Naive thymus-derived CD4-positive, alpha-beta T cell (primary cell): Measurements from ENCODE around the gene LDB2. TPM values are rescaled to one million over a fixed set of nuclear protein-coding genes. Genes with fewer than 3 reads are reported as not detected.

Source experiments
- ATAC-seq: fragments of 150-1000 bp; cut with Tn5 transposase; 2 replicates; pipeline ENCODE4 v1.10.0; 2021; ENCODE audit warnings: mild to moderate bottlenecking, moderate library complexity
- CTCF ChIA-PET: fragments of 350-600 bp; sonication (Branson Sonifier 250); formaldehyde crosslinking; loops from one replicate; lab custom pipeline; 2021; ENCODE audit warnings: antibody characterized with exemption; lab: Charles Lee
- POLR2A ChIA-PET: fragments of 350-600 bp; sonication (Branson Sonifier 250); formaldehyde crosslinking; loops from one replicate; lab custom pipeline; 2021; ENCODE audit warnings: antibody characterized with exemption, inconsistent platforms; lab: Charles Lee
- DNase-seq, 9 donors: peaks; one replicate each; pipeline versions ENCODE4 v3.0.0 to v3.0.0-alpha.2; 2020 to 2022; ENCODE audit warnings: mixed read lengths in 1 of 9
- H3K27ac ChIP-seq: one replicate; pipeline ENCODE4 v1.7.0; 2013; ENCODE audit warnings: mild to moderate bottlenecking, low read depth, low read length, moderate library complexity
- H3K27me3 ChIP-seq, 2 donors: one replicate each; pipeline ENCODE4 v1.7.0; 2013; ENCODE audit warnings: low read length in 2 of 2, mild to moderate bottlenecking in 2 of 2, moderate library complexity in 2 of 2; ENCODE audit not compliant: control insufficient read depth in 2 of 2, insufficient read depth in 2 of 2
- H3K36me3 ChIP-seq, 3 experiments: 1 replicate in 2 of 3; 2 replicates in 1 of 3; pipeline ENCODE4 v1.7.0; 2013; ENCODE audit warnings: low read length in 3 of 3, mild to moderate bottlenecking in 3 of 3, moderate library complexity in 1 of 3; ENCODE audit not compliant: insufficient read depth in 3 of 3, control insufficient read depth in 2 of 3
- H3K4me1 ChIP-seq, 2 donors: one replicate each; pipeline ENCODE4 v1.7.0; 2013; ENCODE audit warnings: low read length in 2 of 2, mild to moderate bottlenecking in 2 of 2, moderate library complexity in 1 of 2; ENCODE audit not compliant: control insufficient read depth in 2 of 2, insufficient read depth in 2 of 2
- H3K4me3 ChIP-seq: 2 replicates; pipeline ENCODE4 v1.7.0; 2013; ENCODE audit warnings: mild to moderate bottlenecking, low read length
- H3K9me3 ChIP-seq, 3 experiments: 1 replicate in 2 of 3; 2 replicates in 1 of 3; pipeline ENCODE4 v1.7.0; 2013; ENCODE audit warnings: low read length in 3 of 3; ENCODE audit not compliant: control insufficient read depth in 2 of 3
- H3K27ac Mint-ChIP-seq, 9 donors: one replicate each; pipeline ENCODE4 v1.8.0; 2020 to 2022; ENCODE audit warnings: mixed read lengths in 9 of 9, mild to moderate bottlenecking in 8 of 9, moderate library complexity in 5 of 9, inconsistent platforms in 2 of 9
- H3K27me3 Mint-ChIP-seq, 5 donors: one replicate each; pipeline ENCODE4 v1.8.0; 2021 to 2022; ENCODE audit warnings: mixed read lengths in 5 of 5, mild to moderate bottlenecking in 1 of 5
- H3K36me3 Mint-ChIP-seq, 5 donors: one replicate each; pipeline ENCODE4 v1.8.0; 2020 to 2022; ENCODE audit warnings: mixed read lengths in 5 of 5, mild to moderate bottlenecking in 3 of 5, inconsistent platforms in 1 of 5
- H3K4me1 Mint-ChIP-seq, 7 donors: one replicate each; pipeline ENCODE4 v1.8.0; 2020 to 2022; ENCODE audit warnings: mixed read lengths in 7 of 7, mild to moderate bottlenecking in 3 of 7, inconsistent platforms in 1 of 7
- H3K4me3 Mint-ChIP-seq, 10 donors: one replicate each; pipeline ENCODE4 v1.8.0; 2020 to 2022; ENCODE audit warnings: mild to moderate bottlenecking in 10 of 10, mixed read lengths in 10 of 10, moderate library complexity in 6 of 10, inconsistent platforms in 2 of 10
- H3K9me3 Mint-ChIP-seq, 11 donors: one replicate each; pipeline ENCODE4 v1.8.0; 2020 to 2022; ENCODE audit warnings: mixed read lengths in 11 of 11, mild to moderate bottlenecking in 4 of 11, inconsistent platforms in 1 of 11, moderate library complexity in 1 of 11
- intact Hi-C, 2 donors: fragments of 100-400 bp; cut with micrococcal nuclease; formaldehyde crosslinking; loops; one replicate each; pipeline ENCODE4 v1.15.1; 2023
- polyA plus RNA-seq, 2 donors: library from polyadenylated mRNA; unstranded; fragments of 300-500 nt; fragmentation: Illumina TruSeq; gene quantifications; one replicate each; pipeline ENCODE4 v1.2.3, GENCODE V29; 2021
- total RNA-seq, 6 experiments: library from RNA in 5 of 6; stranded (reverse) in 5 of 6; gene quantifications; 1 replicate in 5 of 6; 2 replicates in 1 of 6; pipeline ENCODE4 v1.2.3 and lab custom pipeline; 2021 to 2026

LDB2 gene
- total and polyA plus RNA-seq, 7 experiments from 2014 or later = 0.29 to 1.5 TPM; not detected in 5

DNA sequence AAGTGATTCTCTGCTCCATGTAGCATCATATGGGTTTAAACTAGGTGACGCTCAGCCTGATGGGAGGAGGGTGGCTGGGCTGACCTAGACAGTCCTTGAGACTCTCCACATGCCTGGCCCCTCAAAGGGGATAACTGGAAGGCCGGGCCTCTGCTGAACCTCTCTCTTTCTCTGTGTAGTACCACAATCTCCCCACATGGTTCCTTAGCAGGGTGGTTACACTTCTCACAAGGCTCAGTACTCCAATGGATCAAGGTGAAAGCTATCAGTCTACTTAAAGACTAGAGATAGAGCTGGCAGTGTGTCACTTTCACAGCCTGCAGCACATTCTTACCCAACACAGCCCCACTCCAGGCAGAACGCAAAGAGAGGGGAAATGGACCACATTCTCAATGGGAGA, 80.4 kb downstream of the LDB2 start:
- intact Hi-C loops = no loop called here
- Mint-ChIP-seq H3K27me3 (peaks cover 0 to 26% (median 8%) of the 10 kb centered on the region in 5 donors), H3K4me1 (no peaks in the 10 kb centered on the region), H3K9me3 (peaks cover 0 to 3% (median 0%) of the 10 kb centered on the region in 11 donors), H3K27ac (no peak overlapping the region), H3K36me3 (no peaks in the 10 kb centered on the region), H3K4me3 (no peak overlapping the region)
- DNase-seq (no peak), ATAC-seq (no peak)
- Histone ChIP-seq H3K27me3 (no peaks in the 10 kb centered on the region), H3K9me3 (no peaks in the 10 kb centered on the region), H3K4me1 (no peaks in the 10 kb centered on the region), H3K4me3 (no peak overlapping the region), H3K27ac (no peak overlapping the region), H3K36me3 (no peaks in the 10 kb centered on the region)
- CTCF ChIA-PET = no interaction called here
- POLR2A ChIA-PET = no interaction called here

DNA sequence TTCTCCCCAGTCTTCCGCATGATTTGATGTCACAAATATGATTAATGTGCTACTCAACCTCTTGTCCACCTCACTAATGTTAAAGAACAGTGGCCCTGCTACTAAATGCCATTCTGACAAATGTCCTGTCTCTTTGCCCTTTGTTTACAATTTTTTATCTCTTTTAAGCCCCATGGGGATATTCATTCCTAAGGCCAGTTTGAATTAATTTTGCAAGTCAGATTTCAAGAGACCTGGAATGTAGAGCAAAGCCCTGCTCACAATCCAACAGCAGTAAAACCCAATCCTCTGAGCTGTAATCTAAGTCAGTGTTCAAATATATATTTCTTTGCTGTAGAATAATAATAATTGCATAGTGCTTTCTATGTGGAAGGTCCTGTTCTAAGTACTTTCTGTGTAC, 81.2 kb downstream of the LDB2 start:
- intact Hi-C loops = no loop called here

DNA sequence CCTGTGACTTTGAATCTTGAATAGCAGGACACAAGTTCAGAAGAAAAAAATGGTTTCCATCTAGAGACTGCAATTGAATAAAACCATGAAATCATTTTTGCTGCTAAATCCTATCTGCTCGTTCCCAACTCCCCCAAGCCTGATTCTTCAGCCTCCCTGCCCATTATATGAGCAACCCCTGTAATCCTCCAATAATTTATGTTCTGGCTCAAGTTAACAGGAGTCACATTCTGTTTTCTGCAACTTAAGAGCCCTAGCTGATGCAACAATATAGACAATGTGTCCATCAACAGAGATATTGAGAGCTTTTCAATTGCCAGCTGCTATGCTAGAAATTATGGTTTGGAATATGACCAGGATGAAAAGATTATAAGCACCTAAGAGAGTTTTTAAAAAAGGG, 84.1 kb downstream of the LDB2 start:
- Mint-ChIP-seq H3K4me3 (no peak overlapping the region), H3K27me3 (peaks cover 0 to 24% (median 11%) of the 10 kb centered on the region in 5 donors), H3K27ac (no peak overlapping the region), H3K4me1 (no peaks in the 10 kb centered on the region), H3K9me3 (peaks cover 0 to 4% (median 0%) of the 10 kb centered on the region in 11 donors), H3K36me3 (no peaks in the 10 kb centered on the region)
- ChIA-PET CTCF (no interaction called here), POLR2A (no interaction called here)
- Histone ChIP-seq H3K9me3 (no peaks in the 10 kb centered on the region), H3K4me1 (no peaks in the 10 kb centered on the region), H3K27me3 (no peaks in the 10 kb centered on the region), H3K4me3 (no peak overlapping the region), H3K36me3 (no peaks in the 10 kb centered on the region), H3K27ac (no peak overlapping the region)
- intact Hi-C loops = no loop called here
- DNase-seq (no peak), ATAC-seq (no peak)

More for the DNA sequence above, 81.2 kb downstream of the LDB2 start:
- no peak overlapping the region for H3K27ac ChIP-seq
- Mint-ChIP-seq H3K4me1 (no peaks in the 10 kb centered on the region), H3K4me3 (no peak overlapping the region), H3K36me3 (no peaks in the 10 kb centered on the region), H3K27ac (no peak overlapping the region), H3K27me3 (peaks cover 0 to 21% (median 8%) of the 10 kb centered on the region in 5 donors), H3K9me3 (peaks cover 0 to 3% (median 0%) of the 10 kb centered on the region in 11 donors)
- ChIA-PET POLR2A (no interaction called here), CTCF (no interaction called here)
- no peaks in the 10 kb centered on the region for H3K9me3 ChIP-seq
- no peaks in the 10 kb centered on the region for H3K4me1 ChIP-seq
- ATAC-seq (no peak), DNase-seq (no peak)
- no peak overlapping the region for H3K4me3 ChIP-seq
- H3K27me3 ChIP-seq = no peaks in the 10 kb centered on the region
- no peaks in the 10 kb centered on the region for H3K36me3 ChIP-seq

DNA sequence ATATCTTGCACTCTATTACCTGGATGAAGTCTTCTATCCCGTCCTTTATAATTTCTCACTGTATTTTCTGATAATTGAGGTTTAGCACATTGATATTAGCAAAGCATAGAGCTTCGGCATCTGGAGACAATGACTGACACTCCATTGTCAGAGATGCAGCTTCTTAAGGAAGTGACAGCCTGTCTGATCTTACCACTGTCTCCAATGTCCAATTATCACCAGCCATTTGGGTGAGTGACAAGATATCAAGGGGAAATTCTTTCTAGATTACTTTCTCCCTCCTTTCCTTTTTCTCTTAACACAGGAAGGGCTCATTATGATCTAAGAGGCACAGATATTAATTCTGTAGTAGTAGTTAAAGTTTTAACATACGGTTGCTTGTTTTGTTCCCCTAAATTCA, 86.4 kb downstream of the LDB2 start:
- Mint-ChIP-seq H3K36me3 (no peaks in the 10 kb centered on the region), H3K9me3 (peaks cover 0 to 8% (median 0%) of the 10 kb centered on the region in 11 donors), H3K27me3 (peaks cover 0 to 21% (median 9%) of the 10 kb centered on the region in 5 donors), H3K4me3 (no peak overlapping the region), H3K4me1 (no peaks in the 10 kb centered on the region), H3K27ac (no peak overlapping the region)
- no peaks in the 10 kb centered on the region for H3K27me3 ChIP-seq
- ATAC-seq (no peak), DNase-seq (no peak)
- no peak overlapping the region for H3K4me3 ChIP-seq
- ChIA-PET POLR2A (no interaction called here), CTCF (no interaction called here)
- no peaks in the 10 kb centered on the region for H3K9me3 ChIP-seq
- H3K4me1 ChIP-seq = no peaks in the 10 kb centered on the region
- H3K36me3 ChIP-seq = no peaks in the 10 kb centered on the region
- intact Hi-C loops = no loop called here
- H3K27ac ChIP-seq = no peak overlapping the region

DNA sequence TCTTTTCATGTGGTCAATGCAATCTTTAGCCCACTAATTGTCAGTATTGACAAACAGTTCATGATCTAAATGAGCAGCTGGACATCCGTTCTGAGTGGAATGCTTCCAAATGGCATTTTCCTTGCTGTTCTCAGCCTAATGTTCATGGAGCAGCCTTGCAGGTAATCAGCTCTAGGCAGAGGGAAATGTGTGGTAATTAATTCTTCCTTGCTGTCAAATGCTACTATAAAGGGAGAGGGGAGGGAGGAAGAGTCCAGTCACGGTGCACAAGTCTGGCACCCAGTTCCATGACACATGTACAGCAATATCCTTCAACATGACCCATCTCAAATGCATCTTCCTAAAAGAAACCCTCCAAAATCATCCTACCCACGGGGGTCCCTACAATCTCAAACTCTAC, 88.5 kb downstream of the LDB2 start:
- no peak overlapping the region for H3K27ac Mint-ChIP-seq
- POLR2A ChIA-PET = no interaction called here
- H3K4me1 Mint-ChIP-seq = no peaks in the 10 kb centered on the region
- no peak overlapping the region for H3K27ac ChIP-seq
- no peaks in the 10 kb centered on the region for H3K9me3 ChIP-seq
- H3K36me3 Mint-ChIP-seq = no peaks in the 10 kb centered on the region
- no peaks in the 10 kb centered on the region for H3K4me1 ChIP-seq
- H3K4me3 ChIP-seq = no peak overlapping the region
- intact Hi-C loops = no loop called here
- H3K27me3 ChIP-seq = no peaks in the 10 kb centered on the region
- ATAC-seq (no peak), DNase-seq (no peak)
- CTCF ChIA-PET = no interaction called here
- H3K4me3 Mint-ChIP-seq = no peak overlapping the region
- no peaks in the 10 kb centered on the region for H3K36me3 ChIP-seq
- H3K9me3 Mint-ChIP-seq = peaks cover 0 to 8% (median 0%) of the 10 kb centered on the region in 11 donors
- H3K27me3 Mint-ChIP-seq = peaks cover 0 to 21% (median 6%) of the 10 kb centered on the region in 5 donors

DNA sequence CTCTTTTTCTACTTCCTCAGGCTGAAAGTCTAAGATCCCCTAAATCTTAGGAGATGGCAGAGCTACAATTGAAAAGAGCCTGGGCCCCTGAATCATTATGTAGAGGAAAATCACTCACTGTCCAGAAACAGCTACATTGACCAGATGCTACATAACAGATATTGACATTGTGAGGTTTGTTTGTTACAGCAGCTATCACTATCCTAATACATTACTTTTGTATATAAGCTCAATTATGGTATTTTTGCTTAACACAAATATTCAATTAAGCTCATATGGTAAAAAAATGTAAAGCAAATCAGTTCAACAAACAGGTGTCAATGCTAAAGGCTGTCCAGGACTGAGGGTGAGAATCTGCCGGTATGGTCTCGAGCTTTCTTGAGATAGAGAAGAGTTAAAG, 89.4 kb downstream of the LDB2 start:
- no peak overlapping the region for H3K27ac Mint-ChIP-seq

DNA sequence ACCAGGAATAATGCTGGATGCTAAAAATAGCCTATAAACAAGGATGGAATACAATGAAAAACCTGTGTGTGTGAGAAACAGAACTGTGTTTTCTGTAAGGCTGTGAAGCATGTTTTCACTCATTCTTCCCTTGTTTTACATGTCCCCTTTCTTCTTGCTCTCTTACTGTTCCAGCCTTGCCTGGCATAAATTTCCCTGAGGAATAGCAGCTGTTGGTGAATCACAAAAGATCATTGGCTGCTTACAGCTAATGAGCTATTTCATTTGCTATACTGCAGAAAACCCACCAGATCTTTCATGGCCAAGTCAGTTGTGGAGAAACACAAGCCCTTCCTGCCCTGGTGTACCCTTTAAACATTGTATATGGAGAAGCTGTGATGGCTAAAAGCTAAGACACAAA, 91.1 kb downstream of the LDB2 start:
- H3K27ac ChIP-seq = no peak overlapping the region
- peaks cover 0 to 8% (median 0%) of the 10 kb centered on the region in 11 donors for H3K9me3 Mint-ChIP-seq
- H3K27me3 ChIP-seq = no peaks in the 10 kb centered on the region
- peaks cover 0 to 17% (median 6%) of the 10 kb centered on the region in 5 donors for H3K27me3 Mint-ChIP-seq
- intact Hi-C loops = no loop called here
- ATAC-seq (no peak), DNase-seq (no peak)
- CTCF ChIA-PET = interaction anchor here (0.6 kb wide), 1 partner anchor 23 kb away, joined by 7 read pairs; no protein-coding TSS in a partner anchor
- no peaks in the 10 kb centered on the region for H3K36me3 ChIP-seq
- no peak overlapping the region for H3K4me3 Mint-ChIP-seq
- H3K36me3 Mint-ChIP-seq = no peaks in the 10 kb centered on the region
- peaks cover 0 to under 1% (median 0%) of the 10 kb centered on the region in 7 donors for H3K4me1 Mint-ChIP-seq
- no peaks in the 10 kb centered on the region for H3K4me1 ChIP-seq
- no peak overlapping the region for H3K27ac Mint-ChIP-seq
- POLR2A ChIA-PET = no interaction called here
- H3K4me3 ChIP-seq = no peak overlapping the region
- no peaks in the 10 kb centered on the region for H3K9me3 ChIP-seq

More for the DNA sequence above, 89.4 kb downstream of the LDB2 start:
- no peak overlapping the region for H3K4me3 ChIP-seq
- POLR2A ChIA-PET = no interaction called here
- ATAC-seq = no peak
- Mint-ChIP-seq H3K9me3 (peaks cover 0 to 8% (median 0%) of the 10 kb centered on the region in 11 donors), H3K27me3 (peaks cover 0 to 21% (median 6%) of the 10 kb centered on the region in 5 donors), H3K4me1 (no peaks in the 10 kb centered on the region), H3K36me3 (no peaks in the 10 kb centered on the region), H3K4me3 (no peak overlapping the region)
- CTCF ChIA-PET = no interaction called here
- DNase-seq = no peak
- intact Hi-C loops = no loop called here
- no peaks in the 10 kb centered on the region for H3K9me3 ChIP-seq
- H3K27ac ChIP-seq = no peak overlapping the region
- H3K4me1 ChIP-seq = no peaks in the 10 kb centered on the region
- no peaks in the 10 kb centered on the region for H3K27me3 ChIP-seq
- no peaks in the 10 kb centered on the region for H3K36me3 ChIP-seq
